ENCODE data around the gene GUCY2D.

GRCh38 chr17:8005967-8006730 lies 3.7 kb downstream of the GUCY2D start:
- no peak for TF ChIP-seq CTCF (optimal IDR thresholded peaks at IDR 0.05 in 1 of 3, IDR thresholded peaks at IDR 0.05 in 1 of 3, conservative IDR thresholded peaks at IDR 0.05 in 1 of 3; ENCODE audit: extremely low read depth in 1 of 3, insufficient read depth in 2 of 3, low read length in 3 of 3)
- TF ChIP-seq EZH2 (IDR thresholded peaks at IDR 0.05; ENCODE audit: low read length), result no peak

All from keratinocyte (primary cell).